Measurements from ENCODE around the gene ZNF638. TPM values are rescaled to one million over a fixed set of nuclear protein-coding genes. Genes with fewer than 3 reads are reported as not detected.

ZNF638 gene
- total and polyA plus RNA-seq, 2 of the 8 experiments (the other 6 are each of a cell fraction or from before 2014, with no cell fraction given), result 45.3 to 143 TPM

GRCh38 chr2:71385012-71385411 is 53.4 kb downstream of the ZNF638 start:
- Histone ChIP-seq H3K36me3 (ENCODE audit: control insufficient read depth in 2 of 4, insufficient read depth in 4 of 4, low read length in 3 of 4) (peaks cover 12 to 67% (median 46%) of the 10 kb centered on the region in 4 experiments), H3K27ac (ENCODE audit: low read depth, low read length) (no peak overlapping the region)
- POLR2A ChIA-PET (ENCODE audit: partially characterized antibody), result interaction anchor here (1.8 kb wide), 1 partner anchor 97 kb away, joined by 5 read pairs; no protein-coding TSS in a partner anchor

More at GRCh38 chr2:71385012-71385411, 53.4 kb downstream of the ZNF638 start:
- H4K8ac ChIP-seq (ENCODE audit: extremely low read depth, insufficient read depth, low read length), result no peak overlapping the region
- no peak for FAIRE-seq
- DNase-seq (ENCODE audit: low read depth in 1 of 2, low spot score in 2 of 2), result no peak
- no peak overlapping the region for H2BK12ac ChIP-seq (ENCODE audit: low read depth, low read length)
- H2BK5ac ChIP-seq (ENCODE audit: low read depth, low read length), result no peak overlapping the region
- no peak for TF ChIP-seq SP1 (IDR thresholded peaks at IDR 0.05; ENCODE audit: low read depth, low read length)
- no peaks in the 10 kb centered on the region for H3K27me3 ChIP-seq (replicated peaks in 1 of 4; ENCODE audit: control insufficient read depth in 3 of 4, extremely low read depth in 1 of 4, insufficient read depth in 3 of 4, low read length in 3 of 4)
- no peak overlapping the region for H2BK120ac ChIP-seq (replicated peaks; ENCODE audit: low read depth, low read length)
- 89% methylated on average over 1 of the region's 1 CpG; no CpG with 5 or more reads in 1 of the 2 experiments for WGBS, 2 experiments (ENCODE audit: extremely low coverage in 1 of 2, insufficient coverage in 1 of 2, insufficient read length in 1 of 2, insufficient replicate concordance in 2 of 2, low coverage in 1 of 2, low lambda C conversion rate in 2 of 2, missing lambda C conversion rate in 1 of 2)
- H3K9ac ChIP-seq (replicated peaks in 1 of 4; ENCODE audit: extremely low read depth in 1 of 4, low read depth in 3 of 4, low read length in 3 of 4), result no peak overlapping the region
- no peaks in the 10 kb centered on the region for H3K23me2 ChIP-seq (ENCODE audit: low read depth, low read length)
- no peak overlapping the region for H3K4me3 ChIP-seq (ENCODE audit: extremely low read depth in 1 of 4, insufficient read depth in 2 of 4, low read depth in 3 of 4, low read length in 4 of 4)
- no peak overlapping the region for H3K4ac ChIP-seq (replicated peaks; ENCODE audit: insufficient read length, low read depth, low read length)
- no peak overlapping the region for H2BK15ac ChIP-seq (ENCODE audit: low read length)
- H3K14ac ChIP-seq (ENCODE audit: insufficient read length), result no peak overlapping the region
- H4K91ac ChIP-seq (replicated peaks; ENCODE audit: insufficient read length, low read length), result no peak overlapping the region
- H4K20me1 ChIP-seq (replicated peaks in 1 of 2; ENCODE audit: control insufficient read depth in 1 of 2, insufficient read depth in 2 of 2, low read length in 2 of 2), result no peaks in the 10 kb centered on the region
- CTCF ChIA-PET (ENCODE audit: partially characterized antibody), result interaction anchor here (0.6 to 1.0 kb wide), 2 partner anchors 9 to 161 kb away, joined by 3 to 4 read pairs; no protein-coding TSS in a partner anchor
- no peak overlapping the region for H2BK20ac ChIP-seq (ENCODE audit: low read length)
- no peak overlapping the region for H3K18ac ChIP-seq (ENCODE audit: extremely low read depth, low read length)
- H2AFZ ChIP-seq (ENCODE audit: low read length), result no peak overlapping the region
- H3K56ac ChIP-seq (replicated peaks; ENCODE audit: insufficient read length, low read depth, low read length), result no peak overlapping the region
- peaks cover 0 to 4% of the 10 kb centered on the region in 2 experiments; a peak in 1 of 4 replicates for H3K9me3 ChIP-seq (ENCODE audit: insufficient read depth in 2 of 2, low read depth in 1 of 2, low read length in 1 of 2)
- H3K4me2 ChIP-seq (ENCODE audit: insufficient read depth in 1 of 2, low read depth in 2 of 2, low read length in 2 of 2), result no peak overlapping the region
- no peaks in the 10 kb centered on the region for H3K79me2 ChIP-seq (ENCODE audit: control insufficient read depth in 1 of 2, insufficient read depth in 2 of 2, low read length in 2 of 2)
- no peaks in the 10 kb centered on the region for H3K79me1 ChIP-seq (ENCODE audit: low read depth, low read length)
- no peak overlapping the region for H2AK5ac ChIP-seq (ENCODE audit: low read depth, low read length)
- H3K23ac ChIP-seq (ENCODE audit: insufficient read length), result no peak overlapping the region
- H3K4me1 ChIP-seq (replicated peaks in 1 of 4; ENCODE audit: control insufficient read depth in 3 of 4, insufficient read depth in 4 of 4, low read length in 3 of 4), result no peaks in the 10 kb centered on the region
- no peak overlapping the region for H4K5ac ChIP-seq (ENCODE audit: insufficient read length, low read depth, low read length)

Measured in H1 (cell line).